HPDE6-E6E7 (cell line): Measurements from ENCODE around the gene BRSK2.
"Not testable (repeated sequence)": the region's sequence is repeated elsewhere in the genome, so short reads cannot be mapped to it uniquely, and the experiment has no call there.

Source experiments
- DNase-seq: peaks from one replicate; pipeline ENCODE4 v3.0.0; 2011; ENCODE audit warnings: missing footprints; ENCODE audit errors: extremely low spot score

BRSK2 gene

DNA sequence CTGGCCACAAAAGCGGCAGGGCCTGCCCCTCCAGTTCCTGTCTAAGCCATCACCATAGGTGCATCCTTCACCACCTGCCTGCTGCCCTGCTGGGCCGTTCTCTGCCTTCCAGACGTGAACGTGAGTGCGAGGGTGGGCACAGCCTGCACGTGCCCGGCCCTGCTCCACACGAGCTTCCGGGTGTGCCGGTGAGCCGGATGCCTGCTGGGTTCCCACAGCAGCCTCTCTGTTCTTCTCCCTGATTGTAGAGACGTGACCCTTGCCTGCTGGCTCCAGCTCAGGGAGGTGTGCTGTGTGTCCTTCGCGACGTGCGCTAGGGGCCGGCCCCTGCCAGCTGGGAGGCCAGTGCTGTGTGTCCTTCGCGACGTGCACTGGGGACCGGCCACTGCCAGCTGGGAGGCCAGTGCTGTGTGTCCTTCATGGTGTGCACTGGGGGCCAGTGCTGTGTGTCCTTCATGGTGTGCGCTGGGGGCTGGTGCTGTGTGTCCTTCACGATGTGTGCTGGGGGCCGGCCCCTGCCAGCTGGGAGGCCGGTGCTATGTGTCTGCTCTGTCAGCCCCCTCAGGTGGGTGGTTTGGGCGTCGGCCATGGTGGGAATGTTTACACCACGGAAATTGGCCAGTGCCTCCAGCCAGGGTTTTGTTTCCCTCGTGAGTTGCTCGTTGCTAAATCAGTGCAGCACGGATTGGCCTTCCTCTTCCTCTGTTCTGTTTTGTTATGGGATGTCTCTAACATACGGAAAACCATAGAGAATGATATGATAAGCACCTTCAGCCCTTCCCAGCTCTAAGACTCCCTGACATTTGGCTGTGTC lies 35.4 kb upstream of the BRSK2 start:
- DNase-seq = no peak

DNA sequence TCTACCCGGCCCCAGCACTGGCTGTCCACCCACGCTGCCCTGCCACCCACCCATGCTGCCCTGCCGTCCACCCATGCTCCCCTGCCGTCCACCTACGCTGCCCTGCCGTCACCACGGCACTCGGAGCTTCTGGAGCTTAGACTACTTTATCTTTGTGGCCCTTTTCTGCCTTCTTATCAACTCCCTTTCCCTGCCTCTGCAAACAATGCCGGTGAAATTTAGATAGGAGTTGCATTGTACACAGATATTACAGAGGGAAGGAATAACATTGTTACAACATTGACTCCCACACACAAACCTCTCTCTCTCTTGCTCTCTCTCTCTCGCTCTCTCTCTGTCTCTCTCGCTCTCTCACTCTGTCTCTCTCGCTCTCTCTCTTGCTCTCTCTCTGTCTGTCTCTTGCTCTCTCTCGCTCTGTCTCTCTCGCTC lies 33.7 kb upstream of the BRSK2 start:
- DNase-seq = no peak

DNA sequence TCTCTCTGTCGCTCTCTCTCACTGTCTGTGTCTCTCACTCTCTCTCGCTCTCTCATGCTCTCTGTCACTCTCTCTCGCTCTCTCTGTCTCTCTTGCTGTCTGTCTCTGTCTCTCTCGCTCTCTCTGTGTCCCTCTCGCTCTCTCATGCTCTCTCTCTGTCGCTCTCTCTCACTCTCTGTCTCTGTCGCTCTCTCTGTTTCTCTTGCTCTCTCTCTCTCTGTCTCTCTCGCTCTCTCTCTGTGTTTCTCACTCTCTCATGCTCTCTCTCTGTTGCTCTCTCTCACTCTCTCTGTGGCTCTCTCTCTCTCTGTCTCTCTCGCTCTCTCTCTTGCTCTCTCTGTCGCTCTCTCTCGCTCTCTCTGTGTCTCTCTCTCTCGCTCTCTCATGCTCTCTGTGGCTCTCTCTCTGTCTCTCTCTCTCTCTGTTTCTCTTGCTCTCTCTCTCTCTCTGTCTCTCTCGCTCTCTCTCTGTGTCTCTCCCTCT lies 33.2 kb upstream of the BRSK2 start:
- DNase-seq = no peak

DNA sequence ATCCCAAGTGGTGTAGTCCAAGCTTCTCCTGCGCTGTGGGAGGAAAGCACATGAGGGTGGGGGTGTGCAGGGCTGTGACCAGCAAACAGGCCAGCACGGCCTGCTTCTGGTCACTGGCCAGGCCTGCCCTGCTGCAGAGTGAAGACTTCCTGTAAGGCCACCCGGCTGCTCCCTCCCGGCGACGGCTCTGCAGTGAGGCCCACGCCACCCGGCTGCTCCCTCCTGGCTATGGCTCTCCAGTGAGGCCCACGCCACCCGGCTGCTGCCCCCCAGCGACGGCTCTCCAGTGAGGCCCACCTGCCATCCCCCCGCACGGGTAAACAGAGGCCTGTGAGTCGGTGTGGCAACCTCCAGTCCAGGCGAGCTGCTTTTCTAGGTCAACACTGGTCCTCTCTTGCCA lies 31.4 kb upstream of the BRSK2 start:
- no peak for DNase-seq

DNA sequence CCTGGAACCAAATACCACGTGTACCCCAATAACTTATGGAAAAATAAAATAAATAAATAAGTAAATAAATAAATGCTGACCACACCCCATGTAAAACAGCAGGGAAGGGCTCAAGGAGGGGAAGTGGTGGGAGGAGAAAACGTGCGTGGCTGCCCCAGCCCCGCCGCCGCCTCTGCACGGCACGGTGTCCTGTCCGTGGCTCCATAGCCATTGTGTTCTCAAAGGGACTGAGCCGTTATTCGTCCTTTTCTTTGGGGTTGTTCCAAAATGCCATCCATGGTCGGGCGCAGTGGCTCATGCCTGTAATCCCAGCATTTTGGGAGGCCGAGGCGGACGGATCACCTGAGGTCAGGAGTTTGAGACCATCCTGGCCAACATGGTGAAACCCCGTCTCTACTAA lies 30.8 kb upstream of the BRSK2 start:
- not testable (repeated sequence) for DNase-seq

DNA sequence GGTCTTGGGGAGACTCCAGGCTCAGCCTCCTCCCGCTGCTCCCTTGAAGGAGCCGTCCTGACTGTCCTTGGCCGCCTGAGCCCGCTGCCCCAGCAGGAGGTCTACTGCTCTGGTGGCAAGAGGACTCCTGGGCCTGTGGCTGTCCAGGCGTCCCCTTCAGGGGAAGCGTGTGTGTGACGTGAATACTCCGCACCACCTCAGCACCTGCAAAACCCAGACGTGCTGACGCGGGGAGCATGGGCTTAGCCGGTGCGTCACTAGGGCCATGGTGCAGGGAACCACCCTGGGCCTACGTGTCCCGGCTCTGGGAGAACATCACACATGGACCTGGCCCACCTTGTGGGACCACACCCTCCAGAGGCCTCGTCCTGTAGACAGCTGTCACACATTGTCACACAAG lies 30.2 kb upstream of the BRSK2 start:
- no peak for DNase-seq

DNA sequence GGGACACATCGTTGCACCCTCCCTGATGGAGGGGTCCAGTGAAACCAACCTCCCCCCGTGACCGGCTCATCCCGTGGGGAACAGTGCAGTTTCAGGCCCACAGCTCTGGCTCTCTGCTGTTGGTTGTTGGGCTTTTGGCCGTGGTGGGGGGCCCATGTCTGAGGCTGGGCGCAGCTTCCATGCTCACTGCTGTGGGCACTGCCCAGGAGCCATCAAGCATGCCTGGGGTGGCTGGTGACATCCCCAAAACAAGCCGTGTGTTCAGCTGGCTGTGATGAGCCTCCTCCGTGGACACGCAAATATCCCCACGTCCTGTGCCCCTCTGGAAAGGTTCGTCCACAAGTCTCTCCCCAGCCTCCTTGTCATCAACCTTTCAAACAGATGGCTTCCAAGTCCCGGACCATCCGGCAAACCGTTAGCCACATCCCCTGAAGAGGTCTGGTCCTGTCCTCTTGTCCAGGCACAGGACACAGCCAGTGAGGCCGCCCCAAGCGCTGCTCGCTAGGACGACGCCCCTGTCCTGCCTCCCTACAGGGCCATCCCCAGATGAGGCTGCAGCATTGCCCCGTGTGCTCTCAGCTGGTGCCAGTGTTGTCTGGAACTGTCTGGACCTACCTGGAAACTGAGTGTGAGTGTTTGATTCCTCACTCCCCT lies 29.4 kb upstream of the BRSK2 start:
- no peak for DNase-seq

DNA sequence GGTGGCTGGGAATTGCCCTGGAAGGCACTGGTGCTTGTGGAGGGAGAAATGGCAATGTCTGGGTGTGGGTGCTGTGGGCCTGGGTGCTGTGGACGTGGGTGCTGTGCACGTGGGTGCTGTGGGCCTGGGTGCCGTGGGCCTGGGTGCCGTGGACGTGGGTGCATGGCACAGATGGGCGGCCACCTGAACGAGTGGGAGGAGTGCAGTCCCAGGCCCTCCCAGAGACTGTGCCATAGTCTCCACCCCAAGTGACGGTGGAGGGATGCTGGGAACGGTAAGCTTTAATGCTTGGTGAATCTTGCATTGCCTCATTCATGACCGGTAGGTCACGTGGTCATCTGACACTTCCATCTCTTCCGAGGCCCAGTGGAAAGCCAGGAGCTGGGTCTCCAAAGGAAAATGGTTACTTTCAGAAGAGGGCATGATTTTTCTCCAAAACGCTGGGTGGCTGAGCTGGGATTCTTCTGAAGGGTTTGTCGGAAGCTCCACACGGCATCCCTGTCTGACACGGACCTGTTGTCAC lies 28.8 kb upstream of the BRSK2 start:
- no peak for DNase-seq

DNA sequence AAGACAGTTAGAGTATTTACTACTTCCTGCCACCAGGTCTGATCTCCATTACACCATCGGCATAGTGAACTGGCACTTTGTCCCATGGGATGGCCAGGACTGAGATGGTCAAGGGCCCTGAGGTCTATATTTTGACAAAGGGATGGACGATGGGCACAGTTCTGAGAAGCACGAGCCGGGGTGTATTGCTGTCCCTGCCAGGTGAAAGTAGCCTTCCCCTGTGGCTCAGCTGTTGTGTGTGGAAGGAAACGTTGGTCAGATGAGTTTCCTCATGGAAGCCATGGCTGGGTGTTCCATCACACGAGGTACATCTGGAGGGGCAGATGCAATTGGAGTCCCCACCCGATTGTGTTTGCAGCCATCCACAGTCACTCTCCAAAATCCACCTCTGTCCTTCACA lies 27.9 kb upstream of the BRSK2 start:
- DNase-seq = no peak

DNA sequence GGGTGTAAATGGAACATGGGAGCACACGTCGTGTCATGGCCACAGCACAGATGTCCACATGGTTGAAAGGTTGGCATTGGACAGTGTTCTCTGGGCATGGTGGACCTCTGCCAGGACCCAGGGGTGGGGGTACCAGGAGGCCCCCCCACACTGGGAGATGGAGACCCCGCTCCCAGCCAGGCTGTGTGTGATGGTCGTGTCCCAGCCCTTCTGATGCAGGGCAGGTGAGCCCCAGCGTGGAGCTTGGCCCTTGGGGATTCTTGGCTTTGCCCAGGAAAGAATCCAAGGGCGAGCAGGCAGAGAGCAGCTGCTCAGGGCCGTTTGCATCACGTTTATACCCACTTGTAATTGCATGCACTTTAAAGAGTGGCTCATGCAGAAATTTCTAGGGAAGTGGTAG lies 22.0 kb upstream of the BRSK2 start:
- DNase-seq = no peak

DNA sequence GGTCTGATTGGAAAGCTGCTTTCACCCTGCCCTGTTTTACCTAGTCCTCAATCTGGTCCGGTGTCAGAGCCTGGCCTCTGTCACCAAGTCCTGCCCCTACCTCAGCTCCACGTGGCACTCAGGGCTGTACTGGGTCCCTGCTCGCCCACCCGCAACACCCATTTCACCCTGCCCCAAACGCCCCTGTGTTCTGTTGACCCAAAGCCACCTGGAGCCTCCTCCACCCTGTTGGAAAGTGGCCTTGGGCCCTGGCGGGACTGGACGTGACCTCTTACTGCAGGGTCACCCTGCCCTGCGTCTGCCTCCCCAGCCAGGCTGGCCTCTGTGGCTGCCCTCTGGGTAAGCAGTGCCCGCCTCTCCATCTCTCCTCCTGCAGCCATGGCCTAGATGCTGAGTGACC lies 21.5 kb upstream of the BRSK2 start:
- DNase-seq = no peak

DNA sequence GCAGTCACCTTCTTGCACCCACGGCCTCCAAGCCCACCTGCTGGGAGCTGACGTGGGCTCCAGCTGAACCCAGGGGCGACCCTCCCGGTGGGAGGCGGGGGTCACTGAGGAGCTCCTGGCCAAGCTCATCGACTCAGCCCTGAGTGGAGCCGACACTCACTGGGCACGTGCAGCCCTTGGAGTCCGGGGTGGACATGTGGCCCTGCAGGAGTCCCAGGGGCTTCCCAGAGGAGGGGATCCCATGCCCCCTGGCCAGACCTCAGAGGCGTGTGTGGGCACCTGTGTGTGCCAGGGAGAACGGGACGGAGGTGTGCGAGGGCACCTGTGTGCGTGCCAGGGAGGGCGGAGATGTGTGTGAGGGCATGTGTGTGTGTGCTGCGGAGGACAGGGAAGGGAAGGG lies 20.8 kb upstream of the BRSK2 start:
- no peak for DNase-seq

DNA sequence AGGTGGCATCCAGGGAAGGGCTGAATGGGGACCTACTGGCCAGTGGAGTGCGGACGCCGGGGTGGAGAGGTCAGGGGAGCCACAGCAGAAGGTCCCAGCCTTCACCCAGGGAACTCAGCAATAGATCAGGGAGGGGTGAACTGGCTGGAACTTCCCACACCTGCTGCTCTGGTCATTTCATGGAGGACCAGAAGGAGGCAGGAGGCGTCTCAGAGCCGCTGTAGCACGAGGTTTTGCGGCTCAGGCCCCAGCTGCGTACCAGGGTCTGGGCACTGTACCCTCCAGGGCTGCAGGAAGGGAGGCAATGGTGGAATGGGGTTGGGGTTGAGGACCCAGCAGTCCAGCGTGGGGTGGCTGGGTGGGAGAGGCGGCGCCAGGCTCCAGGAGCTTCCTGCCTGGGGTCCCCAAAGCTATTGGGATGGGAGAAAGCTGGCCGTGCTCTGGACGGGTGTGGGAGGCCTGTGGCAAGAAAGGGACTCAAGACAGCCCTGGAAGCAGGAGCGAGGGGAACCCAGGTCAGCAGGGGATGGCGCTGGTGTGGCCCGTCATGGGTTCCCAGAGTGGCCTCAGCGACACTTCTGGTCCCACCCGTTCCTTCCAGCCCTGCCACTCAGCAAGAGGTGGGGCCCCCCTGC lies 20.2 kb upstream of the BRSK2 start:
- DNase-seq = no peak

DNA sequence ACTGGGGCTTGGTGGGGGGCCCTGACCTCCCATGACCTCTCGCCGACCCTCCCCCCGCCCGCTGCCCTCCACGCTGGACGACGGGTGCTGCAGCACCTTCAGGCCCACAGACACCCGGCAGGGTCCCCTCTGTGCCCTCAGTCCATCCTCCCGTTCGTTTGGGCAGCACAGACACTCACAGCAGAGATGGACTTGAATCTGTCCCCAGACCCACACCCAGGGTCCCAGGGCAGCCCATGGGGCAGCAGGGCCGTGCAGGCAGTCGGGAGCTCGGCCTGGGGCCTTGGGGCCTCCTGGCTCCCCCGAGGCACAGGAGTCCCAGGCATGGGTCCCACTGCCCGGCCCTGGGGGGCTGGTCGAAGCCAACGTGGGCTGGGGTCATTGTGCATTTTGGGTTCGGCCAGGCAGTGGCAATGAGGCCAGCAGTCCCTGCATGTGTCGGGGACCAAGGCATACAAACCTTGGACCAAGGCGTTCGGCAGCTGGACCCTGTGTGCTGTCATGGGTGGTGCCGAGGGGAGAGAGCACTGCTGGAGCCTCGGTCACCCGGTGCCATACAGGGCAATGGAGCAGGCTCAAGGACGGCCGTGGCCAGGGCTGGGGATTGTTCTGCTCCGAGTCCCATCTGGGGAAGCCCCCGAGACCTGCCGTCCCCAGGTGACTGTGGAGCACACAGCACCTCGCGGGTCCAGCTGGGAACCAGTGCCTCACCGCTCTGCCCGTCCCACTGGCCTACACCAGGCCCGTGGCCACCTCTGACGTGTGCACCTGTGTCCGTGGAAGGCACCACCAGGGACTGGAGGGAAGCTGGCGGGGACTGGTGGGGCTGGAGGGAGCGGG lies 19.3 kb upstream of the BRSK2 start:
- no peak for DNase-seq

DNA sequence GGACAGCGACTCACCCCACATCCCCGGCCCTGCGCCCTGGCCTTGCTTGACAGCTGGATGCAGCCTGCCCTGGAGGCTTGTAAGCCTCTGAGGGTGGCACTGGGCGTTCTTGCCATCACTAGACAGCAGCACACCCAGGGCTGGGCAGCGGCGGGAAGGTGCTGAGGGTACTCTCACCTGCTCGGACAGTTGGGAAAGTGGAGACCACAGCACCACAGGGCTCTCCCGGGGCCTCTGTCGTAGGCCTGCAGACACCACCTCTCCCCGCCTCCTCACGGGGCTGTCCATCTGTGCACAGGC lies 18.8 kb upstream of the BRSK2 start:
- no peak for DNase-seq

DNA sequence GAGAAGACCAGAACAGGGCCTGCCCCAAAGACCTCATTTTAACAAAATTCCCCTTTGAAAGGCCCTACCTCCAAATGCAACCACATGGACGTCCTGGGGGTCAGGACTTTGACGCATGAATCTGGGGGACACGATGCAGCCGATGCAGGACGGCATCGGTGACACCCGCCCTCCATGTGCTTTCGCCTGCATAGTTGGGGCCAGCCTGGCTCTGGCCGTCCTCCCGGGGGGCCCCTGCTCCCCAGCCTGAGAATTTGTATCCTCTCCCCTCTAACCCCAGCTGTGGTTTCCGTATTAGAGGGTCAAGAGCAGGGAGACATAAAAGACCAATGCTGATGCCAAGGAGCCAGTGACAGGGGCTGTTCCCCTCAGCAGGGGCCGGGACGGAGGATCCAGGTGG lies 18.4 kb upstream of the BRSK2 start:
- no peak for DNase-seq

DNA sequence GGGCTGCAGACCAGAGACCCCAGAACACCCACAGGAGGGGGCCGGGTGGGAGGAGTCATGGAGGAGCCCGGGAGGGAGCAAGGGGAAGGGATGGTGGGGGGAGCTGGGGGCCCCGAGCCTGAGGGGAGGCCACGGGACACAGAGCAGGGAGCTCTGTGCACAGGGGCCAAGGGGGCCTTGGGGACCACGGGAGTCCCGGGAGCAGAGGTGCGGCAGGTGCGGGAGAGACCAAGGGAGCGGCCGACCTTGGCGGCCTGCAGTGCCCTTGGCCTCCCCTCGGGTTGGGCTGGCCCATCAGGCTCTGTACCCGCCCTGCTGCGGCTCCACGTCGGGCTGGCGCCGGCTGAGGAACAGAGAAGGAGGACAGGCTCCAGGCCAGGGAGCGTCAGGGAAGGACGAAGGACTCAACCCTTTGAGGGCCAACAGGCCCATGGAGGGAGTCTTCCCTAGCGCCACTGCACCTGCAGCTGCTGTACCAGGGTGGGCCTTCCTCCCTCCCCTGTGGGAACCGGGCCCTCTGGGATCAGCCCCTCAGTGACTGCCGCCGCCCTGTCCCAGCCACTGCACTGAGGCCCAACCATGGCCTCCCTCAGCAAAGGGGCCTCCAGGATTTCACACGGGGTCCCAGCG lies 17.8 kb upstream of the BRSK2 start:
- DNase-seq = no peak

DNA sequence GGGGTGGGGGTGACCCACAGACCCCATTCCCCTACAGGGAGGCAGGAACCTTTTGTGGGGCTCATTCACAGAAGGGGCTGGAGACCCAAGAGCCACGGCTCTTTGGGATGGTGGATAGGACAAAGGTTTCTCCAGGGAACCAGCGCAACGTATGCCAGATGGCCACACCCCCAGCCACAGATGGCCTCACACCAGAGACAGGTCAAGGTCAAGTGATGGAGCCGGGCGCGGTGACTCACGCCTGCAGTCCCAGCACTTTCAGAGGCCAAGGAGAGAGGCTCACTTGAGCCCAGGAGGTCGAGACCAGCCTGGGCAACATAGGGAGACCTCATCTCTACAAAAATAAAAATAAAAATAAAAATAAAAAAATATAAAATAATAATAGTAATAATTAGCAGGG lies 17.1 kb upstream of the BRSK2 start:
- DNase-seq = no peak

DNA sequence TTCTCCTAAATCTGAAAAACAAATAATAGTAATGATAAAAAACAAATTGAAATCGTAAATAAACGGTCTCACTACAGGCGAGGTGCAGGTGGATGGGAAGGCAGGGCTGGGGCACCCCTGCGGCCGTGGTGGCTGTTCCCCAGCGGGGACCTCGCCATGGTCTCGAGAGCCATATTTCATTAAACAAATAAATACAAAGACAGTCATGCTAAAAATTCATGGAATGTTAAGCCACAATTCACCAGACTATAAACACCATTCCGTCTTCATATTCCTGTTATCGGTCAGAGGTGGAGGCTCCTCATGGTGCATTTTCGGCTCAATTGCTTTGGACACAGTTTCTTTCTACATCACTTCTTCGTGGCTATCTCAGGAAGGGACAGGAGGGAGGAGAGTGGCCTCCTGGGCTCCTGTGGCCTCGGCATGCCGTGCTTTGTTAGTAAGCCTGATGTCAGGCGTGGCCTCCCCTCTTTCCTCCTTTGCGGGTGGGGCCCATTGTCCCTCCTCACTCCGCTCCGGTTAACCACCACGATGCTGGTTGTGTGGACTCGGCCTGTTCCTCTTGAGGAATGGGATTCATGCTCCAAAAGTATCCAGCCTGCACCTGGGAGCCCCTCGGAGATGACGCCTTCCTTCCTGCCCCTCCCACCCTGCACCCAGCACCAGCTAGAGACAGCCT lies 16.1 kb upstream of the BRSK2 start:
- DNase-seq = no peak

DNA sequence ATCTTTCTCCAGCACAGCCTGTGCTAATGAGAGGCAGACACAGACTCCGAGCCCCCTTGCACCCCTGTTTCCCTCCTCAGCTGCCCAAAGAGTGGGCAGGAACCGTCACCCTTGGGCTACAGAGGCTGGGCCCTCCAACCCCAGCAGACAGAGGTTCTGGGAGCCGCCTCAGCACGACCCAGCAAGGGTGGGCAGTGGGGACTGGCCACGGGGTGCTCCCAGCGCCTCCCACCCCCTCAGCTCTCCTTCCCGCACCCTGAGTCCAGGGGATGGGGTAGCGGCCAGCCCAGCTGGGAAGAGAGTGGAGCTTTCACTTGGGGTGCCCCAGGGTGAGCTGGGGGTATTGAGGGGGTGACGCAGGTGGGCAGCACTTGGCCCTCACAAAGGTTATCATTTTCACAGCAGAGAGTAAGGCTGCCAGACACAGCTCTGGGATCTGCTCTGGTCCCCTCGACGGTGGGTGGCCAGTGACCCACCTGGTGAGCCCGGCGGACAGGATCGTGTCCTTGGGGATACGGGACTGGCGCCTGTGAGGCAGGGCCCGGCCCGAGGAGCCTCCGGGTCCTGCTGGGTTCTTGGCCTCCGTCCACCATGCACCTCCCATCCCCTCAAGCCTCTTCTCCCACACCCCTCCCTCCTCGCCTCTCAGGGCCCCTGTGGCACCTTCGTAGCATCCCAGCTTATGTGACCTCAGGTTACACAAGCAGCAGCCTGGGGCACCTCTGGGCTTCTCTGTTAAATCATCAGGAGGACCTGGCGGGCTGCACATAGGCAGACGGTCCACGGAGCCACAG lies 14.4 kb upstream of the BRSK2 start:
- DNase-seq = no peak
